ENCODE measurements around the gene CTCFL.

The CTCFL gene, protein sequence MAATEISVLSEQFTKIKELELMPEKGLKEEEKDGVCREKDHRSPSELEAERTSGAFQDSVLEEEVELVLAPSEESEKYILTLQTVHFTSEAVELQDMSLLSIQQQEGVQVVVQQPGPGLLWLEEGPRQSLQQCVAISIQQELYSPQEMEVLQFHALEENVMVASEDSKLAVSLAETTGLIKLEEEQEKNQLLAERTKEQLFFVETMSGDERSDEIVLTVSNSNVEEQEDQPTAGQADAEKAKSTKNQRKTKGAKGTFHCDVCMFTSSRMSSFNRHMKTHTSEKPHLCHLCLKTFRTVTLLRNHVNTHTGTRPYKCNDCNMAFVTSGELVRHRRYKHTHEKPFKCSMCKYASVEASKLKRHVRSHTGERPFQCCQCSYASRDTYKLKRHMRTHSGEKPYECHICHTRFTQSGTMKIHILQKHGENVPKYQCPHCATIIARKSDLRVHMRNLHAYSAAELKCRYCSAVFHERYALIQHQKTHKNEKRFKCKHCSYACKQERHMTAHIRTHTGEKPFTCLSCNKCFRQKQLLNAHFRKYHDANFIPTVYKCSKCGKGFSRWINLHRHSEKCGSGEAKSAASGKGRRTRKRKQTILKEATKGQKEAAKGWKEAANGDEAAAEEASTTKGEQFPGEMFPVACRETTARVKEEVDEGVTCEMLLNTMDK

DNA sequence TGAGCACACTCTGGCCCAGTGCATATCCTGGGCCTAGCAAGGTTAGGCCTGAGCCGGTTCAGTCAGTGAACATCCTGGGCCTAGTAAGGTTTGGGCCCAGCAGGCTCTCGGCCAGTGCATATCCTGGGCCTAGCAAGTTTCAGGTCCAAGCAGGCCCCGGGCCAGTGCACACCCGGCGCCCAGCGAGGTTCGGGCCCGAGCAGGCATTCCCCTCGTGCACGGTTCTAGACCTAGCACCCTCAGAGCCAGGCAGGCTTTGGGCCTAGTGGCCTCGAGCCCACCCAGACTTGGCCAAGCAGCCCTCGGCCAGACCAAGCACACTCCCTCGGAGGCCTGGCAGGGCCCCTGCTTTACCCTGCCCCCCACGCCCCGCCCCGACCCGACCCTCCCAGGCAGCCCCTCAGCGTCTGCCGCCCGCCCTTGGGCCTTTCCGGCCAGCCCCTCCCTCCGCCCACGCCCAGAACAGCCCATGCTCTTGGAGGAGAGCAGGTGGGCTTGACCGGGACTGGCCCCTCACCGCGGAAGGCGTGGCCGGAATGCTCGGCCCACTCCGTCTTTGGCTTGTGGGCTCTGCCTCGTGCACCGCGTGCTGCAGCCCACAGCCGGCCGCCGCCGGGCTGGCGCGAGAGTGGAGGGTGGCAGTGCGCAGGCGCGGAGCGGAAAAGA lies at the start of gene CTCFL:
TSS of gene CTCFL (minus strand) at position 630 of the 666 bp plus-strand sequence. CDS start 935 bp downstream, outside the sequence.
- no peak for DNase-seq

GRCh38 chr20:57573894-57574293 lies 49.0 kb upstream of the CTCFL start:
- no peak for DNase-seq

- DNase-seq = no peak
Observed at GRCh38 chr20:57573242-57573641, 48.3 kb upstream of the CTCFL start.

DNA sequence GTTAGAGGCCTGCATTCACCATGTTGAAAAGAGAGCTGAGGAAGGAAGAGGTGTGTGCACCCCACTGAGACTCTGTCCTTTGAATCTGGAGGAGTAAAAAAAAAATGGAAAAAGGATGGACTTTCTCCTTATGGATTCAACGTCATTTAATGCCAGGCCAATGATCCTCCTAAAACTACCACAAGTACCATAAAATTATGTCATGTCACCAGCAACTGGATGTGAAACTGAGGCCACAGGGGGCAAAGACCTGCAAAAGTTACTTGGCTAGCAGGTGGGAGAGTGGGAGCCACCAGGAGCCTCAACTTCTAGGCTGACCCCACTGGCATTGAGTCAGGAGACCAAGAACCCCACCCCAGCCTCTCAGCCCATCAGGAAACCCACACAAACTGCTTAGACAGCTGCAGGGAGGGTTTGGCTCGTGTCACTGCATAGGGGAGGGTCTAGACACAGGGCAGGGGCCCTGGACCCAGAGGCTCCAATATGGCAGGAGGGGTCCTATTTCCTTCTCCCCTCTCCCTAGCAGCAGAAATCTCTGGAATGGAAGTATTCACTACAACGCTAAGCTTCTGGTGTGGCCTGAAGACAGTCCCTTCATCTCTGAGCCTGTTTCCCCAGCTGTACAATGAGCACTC lies 47.0 kb upstream of the CTCFL start:
- no peak for DNase-seq

GRCh38 chr20:57570920-57571319 lies 46.0 kb upstream of the CTCFL start:
- DNase-seq = no peak

- no peak for DNase-seq
Observed at GRCh38 chr20:57570145-57570850, 45.4 kb upstream of the CTCFL start.

DNA sequence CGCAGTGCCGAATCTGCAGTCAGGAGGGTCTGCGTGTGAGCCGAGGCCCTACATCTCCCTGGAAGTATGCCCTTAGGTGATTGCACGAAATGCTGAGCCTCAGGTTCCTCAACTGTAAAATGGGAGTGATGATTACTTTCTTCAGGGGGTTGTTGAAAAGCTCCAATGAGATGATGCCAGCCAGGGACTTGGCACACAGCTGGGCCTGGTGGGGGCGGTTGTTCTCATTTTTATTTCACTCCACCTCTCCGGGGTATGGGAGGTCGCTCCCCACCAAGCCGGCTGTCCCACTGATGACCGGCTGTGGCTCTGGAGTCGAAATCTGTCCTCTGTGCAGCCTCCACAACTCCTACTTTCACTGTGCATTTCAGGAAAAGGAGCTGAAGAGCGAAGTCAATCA lies 44.0 kb upstream of the CTCFL start:
- no peak for DNase-seq

- DNase-seq = no peak
Observed at GRCh38 chr20:57568088-57568896, 43.4 kb upstream of the CTCFL start.

DNA sequence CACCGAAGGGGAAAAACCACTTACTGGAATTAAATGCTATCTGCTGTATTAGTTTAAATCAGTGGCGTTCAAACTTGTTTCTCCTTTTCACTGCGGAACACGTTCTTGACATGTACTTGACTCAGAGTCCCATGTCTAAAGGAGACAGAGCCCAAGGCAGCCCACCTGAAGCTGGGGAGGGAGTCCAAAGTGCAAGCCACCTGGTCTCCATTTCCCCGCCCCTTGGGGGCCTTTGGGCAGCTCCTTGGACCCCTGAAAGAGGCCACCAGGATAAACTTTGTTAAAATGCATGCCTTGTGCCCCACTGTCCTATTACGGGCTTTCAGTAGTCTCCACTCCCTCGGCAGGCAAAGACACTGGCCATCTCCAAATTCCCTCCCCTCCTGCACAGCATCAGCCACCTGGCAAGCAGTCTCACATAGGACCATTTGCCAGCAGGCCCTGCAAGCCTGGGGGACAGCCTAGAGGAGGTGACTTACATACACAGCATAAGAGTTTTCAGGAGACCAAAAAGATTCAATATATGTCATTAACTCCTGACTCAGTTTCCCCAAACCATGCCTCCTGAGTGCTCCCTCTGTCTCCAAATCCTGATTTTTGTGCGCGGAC lies 42.6 kb upstream of the CTCFL start:
- no peak for DNase-seq

GRCh38 chr20:57566803-57567459 lies 42.0 kb upstream of the CTCFL start:
- DNase-seq = no peak

DNA sequence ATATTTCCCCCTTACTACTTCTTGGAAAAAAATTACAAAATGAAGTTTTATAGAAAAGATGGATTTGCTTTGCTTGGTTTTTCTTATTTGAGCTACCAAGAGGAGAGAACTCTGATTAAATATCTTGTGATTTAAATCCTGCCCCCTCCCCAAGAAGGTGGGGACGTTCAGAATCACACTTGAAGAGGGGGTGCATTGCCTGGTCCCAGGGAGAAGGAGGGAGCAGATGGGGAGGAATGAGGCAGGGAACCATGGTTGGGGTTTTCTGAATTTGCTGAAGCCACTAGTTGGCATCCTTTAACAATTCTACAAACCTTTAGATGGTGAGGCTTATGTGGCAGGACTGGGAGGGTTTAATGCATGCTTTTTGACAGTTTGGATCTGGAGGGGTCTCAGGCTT lies 41.5 kb upstream of the CTCFL start:
- no peak for DNase-seq

DNA sequence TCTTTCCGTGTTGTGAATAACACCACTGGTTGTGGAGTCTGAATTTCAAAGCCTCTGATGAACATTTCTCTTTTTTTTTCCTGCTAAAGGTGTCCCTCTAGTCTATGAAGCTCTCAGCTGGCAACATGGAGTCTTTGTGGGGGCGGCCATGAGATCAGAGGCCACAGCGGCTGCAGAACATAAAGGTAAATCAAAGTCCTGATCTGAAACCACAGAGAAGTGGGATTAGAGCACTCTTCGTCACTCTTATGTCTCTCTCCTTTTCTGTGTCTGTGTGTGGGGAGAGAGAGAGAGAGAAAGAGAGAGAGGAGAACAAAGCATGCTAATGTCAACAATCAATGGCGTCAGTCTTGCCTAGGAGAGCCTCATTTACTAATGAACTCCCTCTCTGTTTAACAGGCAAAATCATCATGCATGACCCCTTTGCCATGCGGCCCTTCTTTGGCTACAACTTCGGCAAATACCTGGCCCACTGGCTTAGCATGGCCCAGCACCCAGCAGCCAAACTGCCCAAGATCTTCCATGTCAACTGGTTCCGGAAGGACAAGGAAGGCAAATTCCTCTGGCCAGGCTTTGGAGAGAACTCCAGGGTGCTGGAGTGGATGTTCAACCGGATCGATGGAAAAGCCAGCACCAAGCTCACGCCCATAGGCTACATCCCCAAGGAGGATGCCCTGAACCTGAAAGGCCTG lies 40.2 kb upstream of the CTCFL start:
- no peak for DNase-seq

DNA sequence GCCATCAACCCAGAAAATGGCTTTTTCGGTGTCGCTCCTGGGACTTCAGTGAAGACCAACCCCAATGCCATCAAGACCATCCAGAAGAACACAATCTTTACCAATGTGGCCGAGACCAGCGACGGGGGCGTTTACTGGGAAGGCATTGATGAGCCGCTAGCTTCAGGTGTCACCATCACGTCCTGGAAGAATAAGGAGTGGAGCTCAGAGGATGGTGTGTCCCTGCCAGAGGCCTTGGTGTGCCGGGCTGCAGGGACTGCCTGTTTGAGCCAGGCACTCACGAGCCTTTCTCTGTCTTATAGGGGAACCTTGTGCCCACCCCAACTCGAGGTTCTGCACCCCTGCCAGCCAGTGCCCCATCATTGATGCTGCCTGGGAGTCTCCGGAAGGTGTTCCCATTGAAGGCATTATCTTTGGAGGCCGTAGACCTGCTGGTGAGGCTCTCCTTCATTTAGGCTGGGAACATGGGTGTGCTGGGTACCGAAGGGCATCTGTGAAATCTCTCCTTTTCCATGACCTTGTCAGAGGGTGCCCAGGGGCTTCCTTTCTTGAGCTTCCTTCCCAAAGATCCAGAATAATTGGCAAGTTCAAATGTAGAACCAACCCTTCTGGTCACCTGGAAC lies 39.4 kb upstream of the CTCFL start:
- DNase-seq = no peak

GRCh38 chr20:57563522-57563921 lies 38.6 kb upstream of the CTCFL start:
- no peak for DNase-seq

DNA sequence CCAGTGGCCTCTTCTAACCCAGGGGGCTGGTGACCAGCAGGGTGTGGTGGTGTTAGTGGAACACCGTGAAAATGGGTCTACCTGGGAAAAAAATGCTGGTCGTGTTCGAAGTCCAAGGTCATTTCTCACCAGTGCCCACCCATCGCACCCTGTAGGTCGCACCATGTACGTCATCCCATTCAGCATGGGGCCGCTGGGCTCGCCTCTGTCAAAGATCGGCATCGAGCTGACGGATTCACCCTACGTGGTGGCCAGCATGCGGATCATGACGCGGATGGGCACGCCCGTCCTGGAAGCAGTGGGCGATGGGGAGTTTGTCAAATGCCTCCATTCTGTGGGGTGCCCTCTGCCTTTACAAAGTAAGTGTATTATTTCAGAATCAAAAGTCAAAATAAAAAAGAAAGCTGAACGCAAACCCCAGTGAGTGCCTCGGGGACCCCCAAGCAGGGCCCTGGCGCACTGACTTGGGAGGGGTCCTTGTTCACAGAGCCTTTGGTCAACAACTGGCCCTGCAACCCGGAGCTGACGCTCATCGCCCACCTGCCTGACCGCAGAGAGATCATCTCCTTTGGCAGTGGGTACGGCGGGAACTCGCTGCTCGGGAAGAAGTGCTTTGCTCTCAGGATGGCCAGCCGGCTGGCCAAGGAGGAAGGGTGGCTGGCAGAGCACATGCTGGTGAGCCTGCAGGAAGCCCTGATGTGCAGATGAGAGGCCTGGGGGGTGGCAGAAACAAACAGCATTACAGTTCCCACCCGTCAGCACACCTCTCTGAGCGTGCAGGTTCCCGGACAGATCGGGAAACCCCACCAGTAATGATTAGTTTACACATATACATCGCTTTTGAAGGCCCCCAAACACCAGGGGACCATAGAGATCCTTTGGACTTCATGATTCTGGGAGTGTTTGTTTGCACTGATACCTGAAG lies 37.9 kb upstream of the CTCFL start:
- no peak for DNase-seq

GRCh38 chr20:57561356-57562279 lies 36.7 kb upstream of the CTCFL start:
- no peak for DNase-seq
